ENCODE data around the gene KLF18.

- TF ChIP-seq CTCF (IDR thresholded peaks at IDR 0.05) (no peak), POLR2AphosphoS5 (IDR thresholded peaks at IDR 0.05; ENCODE audit: insufficient read depth in 1 of 2, low read depth in 1 of 2) (no peak)
Measured at GRCh38 chr1:44108241-44108640, 33.2 kb downstream of the KLF18 start.

All from vagina (tissue), 2 donors.